Kidney tubule cell (primary cell): Measurements from ENCODE around the gene PDPN.
A peak's percentile ranks its signal among the peaks of the same experiment; 100 is the strongest.

Experiments
- DNase-seq: peaks from one replicate; pipeline ENCODE4 v3.0.0-alpha.2; 2018; ENCODE audit warnings: low spot score

PDPN gene

GRCh38 chr1:13577846-13578245 is 5.8 kb upstream of the PDPN start:
- DNase-seq, result no peak

GRCh38 chr1:13581446-13581845 is 2.2 kb upstream of the PDPN start:
- DNase-seq, result no peak

- DNase-seq, result no peak
Measured at GRCh38 chr1:13582713-13583443, 754 bp upstream of the PDPN start.

- no peak for DNase-seq
Measured at GRCh38 chr1:13583966-13584791, 547 bp downstream of the PDPN start.

GRCh38 chr1:13584876-13585611 is 1.4 kb downstream of the PDPN start:
- no peak for DNase-seq

- DNase-seq, result no peak
Measured at GRCh38 chr1:13585612-13585991, 2.0 kb downstream of the PDPN start.

- no peak for DNase-seq
Measured at GRCh38 chr1:13586001-13586400, 2.4 kb downstream of the PDPN start.

- DNase-seq, result no peak
Measured at GRCh38 chr1:13587256-13588030, 3.8 kb downstream of the PDPN start.

- DNase-seq, result no peak
Measured at GRCh38 chr1:13588946-13589796, 5.5 kb downstream of the PDPN start.

- no peak for DNase-seq
Measured at GRCh38 chr1:13590486-13590885, 6.9 kb downstream of the PDPN start.

- no peak for DNase-seq
Measured at GRCh38 chr1:13593511-13594131, 10.0 kb downstream of the PDPN start.

- DNase-seq, result no peak
Measured at GRCh38 chr1:13595411-13595810, 11.8 kb downstream of the PDPN start.

GRCh38 chr1:13597166-13597565 is 13.5 kb downstream of the PDPN start:
- no peak for DNase-seq

- no peak for DNase-seq
Measured at GRCh38 chr1:13600762-13601453, 17.3 kb downstream of the PDPN start.

- DNase-seq, result no peak
Measured at GRCh38 chr1:13604176-13604575, 20.5 kb downstream of the PDPN start.

- DNase-seq, result no peak
Measured at GRCh38 chr1:13604721-13605120, 21.1 kb downstream of the PDPN start.

- no peak for DNase-seq
Measured at GRCh38 chr1:13605159-13605558, 21.5 kb downstream of the PDPN start.

- no peak for DNase-seq
Measured at GRCh38 chr1:13607002-13607401, 23.4 kb downstream of the PDPN start.

- peak; percentile 3 for DNase-seq
Measured at GRCh38 chr1:13616234-13616633, 32.6 kb downstream of the PDPN start.

GRCh38 chr1:13617108-13617507 is 33.5 kb downstream of the PDPN start:
- no peak for DNase-seq
